Neural crest cell (in vitro differentiated cells): ENCODE data around the gene CCDC171. TPM values are rescaled to one million over a fixed set of nuclear protein-coding genes. Genes with fewer than 3 reads are reported as not detected.

ENCODE experiments used
- DNase-seq: peaks from one replicate; pipeline ENCODE4 v3.0.0; 2021; ENCODE audit warnings: low read depth, mixed read lengths, low spot score
- H3K27ac Mint-ChIP-seq: one replicate; pipeline ENCODE4 v1.8.0; 2021; ENCODE audit warnings: mild to moderate bottlenecking, mixed read lengths; ENCODE audit not compliant: unreplicated experiment
- H3K27me3 Mint-ChIP-seq: 2 replicates; pipeline ENCODE4 v1.8.0; 2021; ENCODE audit warnings: low read depth, mild to moderate bottlenecking, mixed read lengths
- H3K36me3 Mint-ChIP-seq: 2 replicates; pipeline ENCODE4 v1.8.0; 2021; ENCODE audit warnings: low read depth, mild to moderate bottlenecking, mixed read lengths
- H3K4me1 Mint-ChIP-seq: 2 replicates; pipeline ENCODE4 v1.8.0; 2021; ENCODE audit warnings: mixed read lengths
- H3K4me3 Mint-ChIP-seq: one replicate; pipeline ENCODE4 v1.8.0; 2021; ENCODE audit warnings: mild to moderate bottlenecking, mixed read lengths
- H3K9me3 Mint-ChIP-seq: 2 replicates; pipeline ENCODE4 v1.8.0; 2021; ENCODE audit warnings: mixed read lengths
- total RNA-seq: library from RNA; stranded (reverse); gene quantifications from 2 replicates; pipeline ENCODE4 v1.2.1, GENCODE V29; 2021
- TF ChIP-seq, protein P1 (sequence below): fragments of 200-600 bp; sonication (generic); conservative IDR thresholded peaks from 2 replicates; pipeline ENCODE4 v1.5.0; 2021; ENCODE audit warnings: antibody characterized with exemption, mild to moderate bottlenecking

The CCDC171 gene
- total RNA-seq, 1 donor from 2014 or later, result 6.1 TPM

DNA sequence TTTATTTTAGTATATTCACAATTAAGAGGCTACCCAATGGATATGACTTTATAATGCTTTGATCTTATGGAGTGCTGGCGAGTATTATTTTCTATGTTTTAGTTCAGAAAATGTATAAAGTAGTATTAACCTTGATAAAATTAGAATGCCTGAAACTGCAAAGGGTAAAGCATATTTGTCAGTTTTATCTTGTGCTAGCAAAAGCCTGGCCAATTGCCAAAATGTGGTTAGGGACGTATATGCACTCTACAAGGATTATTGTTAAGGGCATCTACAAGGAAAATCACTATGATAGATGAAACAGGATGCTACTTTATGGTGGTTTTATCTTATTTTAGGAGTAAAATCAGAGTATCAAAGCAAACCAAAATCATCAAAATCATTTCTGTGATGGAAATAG, 281.7 kb downstream of the CCDC171 start:
- DNase-seq, result no peak
- no peak overlapping the region for H3K4me3 Mint-ChIP-seq
- peaks cover 4% of the 10 kb centered on the region for H3K4me1 Mint-ChIP-seq
- H3K27ac Mint-ChIP-seq, result no peak overlapping the region
- H3K36me3 Mint-ChIP-seq, result no peaks in the 10 kb centered on the region
- H3K27me3 Mint-ChIP-seq, result no peaks in the 10 kb centered on the region
- no peaks in the 10 kb centered on the region for H3K9me3 Mint-ChIP-seq
- TF ChIP-seq, protein P1, sequence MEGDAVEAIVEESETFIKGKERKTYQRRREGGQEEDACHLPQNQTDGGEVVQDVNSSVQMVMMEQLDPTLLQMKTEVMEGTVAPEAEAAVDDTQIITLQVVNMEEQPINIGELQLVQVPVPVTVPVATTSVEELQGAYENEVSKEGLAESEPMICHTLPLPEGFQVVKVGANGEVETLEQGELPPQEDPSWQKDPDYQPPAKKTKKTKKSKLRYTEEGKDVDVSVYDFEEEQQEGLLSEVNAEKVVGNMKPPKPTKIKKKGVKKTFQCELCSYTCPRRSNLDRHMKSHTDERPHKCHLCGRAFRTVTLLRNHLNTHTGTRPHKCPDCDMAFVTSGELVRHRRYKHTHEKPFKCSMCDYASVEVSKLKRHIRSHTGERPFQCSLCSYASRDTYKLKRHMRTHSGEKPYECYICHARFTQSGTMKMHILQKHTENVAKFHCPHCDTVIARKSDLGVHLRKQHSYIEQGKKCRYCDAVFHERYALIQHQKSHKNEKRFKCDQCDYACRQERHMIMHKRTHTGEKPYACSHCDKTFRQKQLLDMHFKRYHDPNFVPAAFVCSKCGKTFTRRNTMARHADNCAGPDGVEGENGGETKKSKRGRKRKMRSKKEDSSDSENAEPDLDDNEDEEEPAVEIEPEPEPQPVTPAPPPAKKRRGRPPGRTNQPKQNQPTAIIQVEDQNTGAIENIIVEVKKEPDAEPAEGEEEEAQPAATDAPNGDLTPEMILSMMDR, result no peak

DNA sequence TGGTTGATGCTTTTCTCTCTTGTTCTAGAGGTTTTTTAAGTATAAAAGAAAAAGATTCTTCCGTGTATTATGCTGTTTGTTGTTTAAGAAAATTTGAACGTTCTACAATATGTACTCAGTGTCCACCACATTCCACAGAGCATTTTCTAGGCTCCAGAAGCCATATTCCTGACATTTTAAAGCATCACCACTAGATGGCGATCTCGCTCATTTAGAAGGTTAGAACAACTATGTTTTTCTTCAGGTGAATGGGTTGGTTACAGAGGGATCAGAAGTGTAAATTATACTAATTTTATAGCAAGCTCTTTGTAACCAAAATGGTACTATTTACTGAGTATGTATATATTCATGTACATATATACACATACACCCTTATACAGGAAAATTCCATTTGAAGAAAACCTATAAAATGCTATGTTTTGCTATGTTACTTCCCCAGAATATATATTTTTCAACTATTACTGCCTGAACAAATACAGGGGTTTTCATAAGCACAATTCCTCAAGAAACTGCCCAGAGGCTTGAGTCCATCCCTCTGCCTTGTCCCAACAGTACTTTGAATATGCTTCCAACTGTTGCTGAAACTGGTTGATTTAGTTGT, 284.3 kb downstream of the CCDC171 start:
- no peak overlapping the region for H3K4me3 Mint-ChIP-seq
- H3K4me1 Mint-ChIP-seq, result peaks cover 4% of the 10 kb centered on the region
- H3K27me3 Mint-ChIP-seq, result no peaks in the 10 kb centered on the region
- H3K9me3 Mint-ChIP-seq, result no peaks in the 10 kb centered on the region
- no peak overlapping the region for H3K27ac Mint-ChIP-seq
- TF ChIP-seq, protein P1, result peak; percentile 85
- H3K36me3 Mint-ChIP-seq, result no peaks in the 10 kb centered on the region
- DNase-seq, result peak; percentile 66

DNA sequence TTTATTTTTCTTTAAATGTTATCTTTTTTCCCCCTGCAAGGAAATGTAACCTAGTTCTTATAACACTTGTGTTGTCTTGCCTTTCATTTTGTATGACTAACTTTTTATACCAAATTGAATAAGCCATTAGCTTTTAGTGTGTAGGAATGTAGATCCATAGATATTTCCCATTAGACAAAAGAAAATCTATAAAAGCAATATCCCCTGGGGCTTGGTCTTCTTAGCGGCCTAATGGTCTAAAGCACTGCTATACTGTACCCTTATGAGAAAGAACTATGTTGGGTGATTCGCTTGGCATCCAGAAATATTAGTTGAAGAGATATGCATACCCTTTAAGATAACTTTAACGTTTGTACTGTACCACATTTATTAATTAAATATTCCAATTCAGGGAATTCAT, 289.2 kb downstream of the CCDC171 start:
- H3K36me3 Mint-ChIP-seq, result no peaks in the 10 kb centered on the region
- DNase-seq, result no peak
- H3K4me3 Mint-ChIP-seq, result no peak overlapping the region
- no peak overlapping the region for H3K27ac Mint-ChIP-seq
- no peaks in the 10 kb centered on the region for H3K27me3 Mint-ChIP-seq
- H3K4me1 Mint-ChIP-seq, result peaks cover 6% of the 10 kb centered on the region
- no peaks in the 10 kb centered on the region for H3K9me3 Mint-ChIP-seq
- TF ChIP-seq, protein P1, result no peak

DNA sequence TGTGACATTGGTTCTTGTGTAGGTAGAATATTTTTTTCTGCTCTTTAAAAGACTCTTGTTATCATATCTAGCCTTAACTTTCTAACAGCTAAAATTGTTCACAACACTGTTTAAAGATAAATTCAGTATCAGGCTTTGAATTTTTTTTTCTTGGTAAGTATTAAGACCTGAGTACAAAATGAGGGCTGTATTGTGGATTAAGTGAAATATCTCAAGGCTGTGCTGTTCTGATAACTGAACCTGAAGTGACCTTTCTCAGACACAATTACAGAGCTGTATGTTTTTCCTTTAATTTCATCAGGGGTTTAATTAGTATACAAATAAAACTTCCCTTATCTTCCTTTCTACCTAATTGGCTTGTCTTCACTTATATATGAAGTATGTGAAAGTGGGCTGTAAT, 290.5 kb downstream of the CCDC171 start:
- Mint-ChIP-seq H3K9me3 (no peaks in the 10 kb centered on the region), H3K4me3 (no peak overlapping the region), H3K36me3 (no peaks in the 10 kb centered on the region), H3K27ac (no peak overlapping the region), H3K4me1 (peaks cover 4% of the 10 kb centered on the region), H3K27me3 (no peaks in the 10 kb centered on the region)
- TF ChIP-seq, protein P1, result no peak
- no peak for DNase-seq

DNA sequence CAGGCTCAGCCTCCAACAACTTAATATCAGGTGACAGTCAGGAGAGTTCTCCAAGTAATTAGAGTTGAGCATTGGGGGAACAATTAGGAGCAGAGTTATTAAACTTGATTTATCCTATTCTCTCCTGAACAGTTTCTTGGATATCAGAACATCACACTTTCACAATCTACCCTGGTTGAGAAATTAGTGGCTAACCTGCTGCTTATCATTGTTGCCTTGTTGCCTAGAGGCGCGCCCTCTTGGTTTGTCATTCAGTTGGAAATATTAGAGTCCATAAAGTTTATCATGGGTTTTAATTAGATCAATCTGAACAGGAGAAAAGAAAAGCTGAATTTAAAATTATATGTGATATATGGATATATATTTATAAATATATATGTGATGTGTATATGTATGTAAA, 291.1 kb downstream of the CCDC171 start:
- no peaks in the 10 kb centered on the region for H3K9me3 Mint-ChIP-seq
- H3K4me1 Mint-ChIP-seq, result peaks cover 4% of the 10 kb centered on the region
- TF ChIP-seq, protein P1, result no peak
- DNase-seq, result no peak
- H3K4me3 Mint-ChIP-seq, result no peak overlapping the region
- no peaks in the 10 kb centered on the region for H3K27me3 Mint-ChIP-seq
- no peaks in the 10 kb centered on the region for H3K36me3 Mint-ChIP-seq
- H3K27ac Mint-ChIP-seq, result no peak overlapping the region

DNA sequence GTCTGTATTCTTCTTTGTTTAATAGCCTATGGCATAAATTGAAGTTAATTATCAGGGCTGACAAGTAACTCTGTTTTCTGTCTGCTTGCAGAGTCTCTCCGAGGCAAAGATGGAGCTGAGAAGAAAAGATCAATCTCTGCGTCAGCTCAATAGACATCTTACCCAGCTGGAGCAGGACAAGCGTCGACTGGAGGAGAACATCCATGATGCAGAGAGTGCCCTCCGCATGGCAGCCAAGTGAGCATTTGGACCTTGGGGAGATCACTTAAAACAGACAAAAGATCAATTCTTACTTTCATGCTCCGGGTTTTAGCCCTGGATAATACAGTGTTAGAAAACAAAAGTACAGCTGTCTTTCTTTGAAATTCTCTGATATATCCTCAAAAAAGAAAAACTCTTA, 293.8 kb downstream of the CCDC171 start:
- peaks cover 4% of the 10 kb centered on the region for H3K4me1 Mint-ChIP-seq
- H3K36me3 Mint-ChIP-seq, result no peaks in the 10 kb centered on the region
- H3K9me3 Mint-ChIP-seq, result no peaks in the 10 kb centered on the region
- no peak overlapping the region for H3K4me3 Mint-ChIP-seq
- H3K27ac Mint-ChIP-seq, result no peak overlapping the region
- no peak for DNase-seq
- no peaks in the 10 kb centered on the region for H3K27me3 Mint-ChIP-seq
- TF ChIP-seq, protein P1, result no peak
